Tibial nerve (tissue), 3 donors: ENCODE results near the gene ENDOV.

Source experiments
- CTCF ChIP-seq, 5 experiments: fragments of 200-600 bp in 3 of 5; fragments of 450-650 bp in 2 of 5; sonication (generic) in 3 of 5; IDR thresholded peaks; one replicate each; pipeline ENCODE4 v1.5.1; 2016 to 2019; ENCODE audit warnings: antibody characterized with exemption in 5 of 5, mild to moderate bottlenecking in 3 of 5, moderate library complexity in 2 of 5
- POLR2A ChIP-seq, 2 donors: fragments of 450-650 bp; IDR thresholded peaks; one replicate each; pipeline ENCODE4 v1.6.1; 2017; ENCODE audit warnings: antibody characterized with exemption in 2 of 2, mild to moderate bottlenecking in 2 of 2, moderate library complexity in 2 of 2

- TF ChIP-seq CTCF (IDR thresholded peaks at IDR 0.05) = no peak
- TF ChIP-seq POLR2A (IDR thresholded peaks at IDR 0.05) = no peak
Observed at GRCh38 chr17:80433916-80434666, 19.1 kb downstream of the ENDOV start.
